NCI-H2196 treated with DMSO at 0.1 percent for 48 hours (cell line): ENCODE data around the gene MPRIP.

Source experiments
- DNase-seq: peaks from one replicate; lab custom pipeline; 2025; ENCODE audit not compliant: unreplicated experiment; lab: John Stamatoyannopoulos, UW

Gene MPRIP

GRCh38 chr17:17228521-17229279, 186.4 kb downstream of the MPRIP start:
- no peak for DNase-seq

- no peak for DNase-seq
Observed at GRCh38 chr17:17229416-17230384, 187.4 kb downstream of the MPRIP start.

DNA sequence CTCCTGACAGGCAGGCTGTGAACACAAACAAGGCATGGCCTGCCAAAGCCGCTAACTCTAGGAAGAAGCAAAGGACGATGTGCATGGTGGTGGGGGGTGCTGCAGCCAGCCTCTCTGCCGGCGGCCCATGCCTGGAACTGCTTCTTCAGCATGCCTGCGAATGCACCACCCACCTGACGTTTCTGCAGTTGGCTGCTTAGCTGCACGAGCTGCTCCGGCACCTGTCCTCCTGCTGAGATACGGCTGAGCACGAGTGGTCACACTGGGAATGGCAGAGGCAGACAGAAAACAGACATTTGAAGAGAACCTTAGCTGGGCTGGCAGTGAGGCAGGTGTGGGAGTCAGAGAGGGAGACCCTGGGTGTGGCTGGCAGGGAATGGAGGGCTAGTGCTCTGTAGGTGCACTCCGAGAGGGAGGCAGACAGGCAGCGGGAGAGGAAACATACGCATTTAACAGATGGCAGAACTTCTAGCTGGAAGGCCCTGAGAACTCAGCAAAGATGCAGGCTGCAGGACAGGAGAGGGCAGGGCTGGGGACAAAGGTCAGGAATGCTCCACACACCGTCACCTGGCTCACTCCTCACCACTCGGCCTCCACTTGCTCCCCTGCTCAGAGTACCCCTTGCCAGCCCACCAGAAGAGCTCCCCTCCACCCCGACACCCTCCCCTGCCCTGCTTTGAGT, 189.5 kb downstream of the MPRIP start:
- no peak for DNase-seq

DNA sequence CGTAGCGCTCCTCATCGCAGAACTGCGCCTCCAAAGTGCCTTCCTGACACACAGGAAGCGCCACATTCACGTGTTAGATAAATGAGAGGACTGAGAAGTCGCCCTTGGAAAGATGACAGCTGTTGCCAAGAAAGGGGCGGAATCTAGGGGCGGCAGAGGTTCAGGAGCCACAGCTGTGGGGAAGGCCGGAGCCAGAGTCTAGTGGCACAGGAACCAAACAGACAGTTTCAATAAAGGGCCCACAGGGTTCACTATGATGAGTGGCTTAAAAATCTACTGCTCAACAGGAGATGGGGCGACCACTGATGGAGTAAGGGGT, 190.0 kb downstream of the MPRIP start:
- DNase-seq, result no peak

DNA sequence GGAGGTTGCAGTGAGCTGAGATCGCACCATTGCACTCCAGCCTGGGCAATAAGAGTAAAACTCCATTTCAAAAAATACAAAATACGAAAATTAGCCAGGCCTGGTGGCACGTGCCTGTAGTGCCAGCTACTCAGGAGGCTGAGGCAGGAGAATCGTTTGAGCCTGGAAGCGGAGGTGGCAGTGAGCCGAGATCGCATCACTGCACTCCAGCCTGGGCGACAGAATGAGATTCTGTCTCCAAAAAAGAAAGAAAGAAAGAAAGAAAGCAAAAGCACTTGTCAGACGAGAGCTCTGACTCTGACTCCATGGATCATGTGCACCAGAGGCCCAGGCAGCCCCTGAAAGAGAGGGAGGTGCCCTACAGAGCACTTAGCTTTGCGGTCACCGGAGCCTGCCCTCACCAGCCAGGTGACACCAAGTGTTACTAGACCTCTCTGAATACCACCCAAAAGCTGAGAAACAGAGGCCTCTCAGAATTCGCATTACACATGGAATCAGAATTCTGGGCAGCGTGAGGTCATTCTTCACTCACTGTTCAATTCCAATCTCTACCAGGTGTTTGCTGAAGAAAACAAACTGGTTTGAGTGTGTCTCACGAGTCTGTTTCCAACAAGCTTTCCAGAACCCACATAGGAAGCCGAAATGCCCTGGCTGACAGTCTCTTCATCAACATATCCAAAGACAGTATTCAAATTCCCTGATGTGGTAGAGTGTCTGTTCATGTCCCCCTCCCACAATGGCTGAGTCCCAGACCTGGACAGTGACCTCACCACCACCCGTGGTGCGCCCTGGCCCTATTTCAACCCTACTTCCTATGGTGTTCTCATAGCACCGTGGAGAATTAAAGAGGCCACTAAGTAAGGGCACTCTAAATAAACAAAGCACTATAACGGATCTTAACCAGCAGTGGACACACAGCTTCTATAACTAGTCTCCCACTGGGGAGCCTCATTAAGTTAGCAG, 193.2 kb downstream of the MPRIP start:
- peak; percentile 12 for DNase-seq

- no peak for DNase-seq
Observed at GRCh38 chr17:17236295-17237025, 194.2 kb downstream of the MPRIP start.

DNA sequence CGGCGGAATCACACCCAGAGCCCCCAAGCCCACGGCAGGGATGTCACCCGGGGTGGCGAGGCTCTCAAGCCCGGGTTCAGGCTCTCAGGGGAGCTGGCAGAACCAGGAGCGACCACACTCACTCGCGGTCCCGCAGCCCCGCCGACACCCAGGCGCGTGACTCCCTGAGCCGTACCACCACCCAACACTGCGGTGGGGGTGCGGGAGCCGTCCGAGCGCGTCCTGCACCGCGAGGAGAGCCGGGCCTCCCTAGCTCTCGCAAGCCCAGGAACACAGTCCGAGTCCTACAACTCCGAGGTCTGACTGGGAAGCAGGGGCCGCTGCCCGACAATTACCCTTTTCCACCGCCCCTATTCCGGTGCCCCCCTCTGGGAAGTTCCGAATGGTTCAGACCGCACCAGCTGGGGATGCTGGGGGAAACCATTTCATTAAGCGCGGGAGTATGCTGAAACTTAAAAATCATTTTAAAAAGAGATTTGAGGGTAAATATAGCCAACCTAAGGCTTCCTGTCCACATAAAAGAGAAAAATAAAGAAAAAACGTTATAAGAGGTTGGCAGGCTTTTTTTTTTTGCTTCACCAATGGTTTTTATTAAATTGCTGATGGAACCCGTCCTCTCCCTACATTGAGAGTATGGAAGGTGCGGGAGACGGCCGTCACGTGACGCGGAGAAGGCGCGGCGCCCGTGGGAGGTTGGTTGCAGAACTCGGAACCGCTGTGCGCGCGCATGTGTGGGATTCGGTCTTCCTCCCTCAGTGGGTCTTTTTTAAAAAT, 195.0 kb downstream of the MPRIP start, which contains the start of gene FLCN:
Gene FLCN (minus strand): TSS at position 143 of the 774 bp plus-strand sequence. CDS start 9,031 bp downstream, outside the sequence.
- peak; percentile 42 for DNase-seq

- no peak for DNase-seq
Observed at GRCh38 chr17:17239832-17240231, 197.6 kb downstream of the MPRIP start.

GRCh38 chr17:17241656-17242055, 199.4 kb downstream of the MPRIP start:
- no peak for DNase-seq

DNA sequence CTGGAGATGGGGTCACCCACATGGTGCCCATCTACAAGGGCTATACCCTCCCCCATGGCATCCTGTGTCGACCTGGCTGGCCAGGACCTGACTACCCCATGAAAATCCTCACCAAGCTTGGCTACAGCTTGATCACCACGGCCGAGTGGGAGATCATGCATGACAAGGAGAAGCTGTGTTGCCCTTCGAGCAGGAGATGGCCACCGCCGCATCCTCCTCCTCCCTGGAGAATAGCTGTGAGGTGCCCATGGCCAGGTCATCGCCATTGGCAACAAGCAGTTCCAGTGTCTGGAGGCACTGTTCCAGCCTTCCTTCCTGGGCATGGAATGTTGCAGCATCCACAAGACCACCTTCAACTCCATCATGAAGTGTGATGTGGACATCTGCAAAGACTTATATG, 200.0 kb downstream of the MPRIP start:
- no peak for DNase-seq
